GM12801 (cell line): ENCODE measurements around the gene DNM2.

Experiments used
- CTCF ChIP-seq: IDR thresholded peaks from one replicate; pipeline ENCODE4 v1.5.1; 2011; ENCODE audit warnings: control low read depth; ENCODE audit not compliant: insufficient read length; ENCODE audit errors: extremely low read depth

Gene DNM2

GRCh38 chr19:10855879-10856522 is 138.1 kb downstream of the DNM2 start:
- no peak for TF ChIP-seq CTCF

DNA sequence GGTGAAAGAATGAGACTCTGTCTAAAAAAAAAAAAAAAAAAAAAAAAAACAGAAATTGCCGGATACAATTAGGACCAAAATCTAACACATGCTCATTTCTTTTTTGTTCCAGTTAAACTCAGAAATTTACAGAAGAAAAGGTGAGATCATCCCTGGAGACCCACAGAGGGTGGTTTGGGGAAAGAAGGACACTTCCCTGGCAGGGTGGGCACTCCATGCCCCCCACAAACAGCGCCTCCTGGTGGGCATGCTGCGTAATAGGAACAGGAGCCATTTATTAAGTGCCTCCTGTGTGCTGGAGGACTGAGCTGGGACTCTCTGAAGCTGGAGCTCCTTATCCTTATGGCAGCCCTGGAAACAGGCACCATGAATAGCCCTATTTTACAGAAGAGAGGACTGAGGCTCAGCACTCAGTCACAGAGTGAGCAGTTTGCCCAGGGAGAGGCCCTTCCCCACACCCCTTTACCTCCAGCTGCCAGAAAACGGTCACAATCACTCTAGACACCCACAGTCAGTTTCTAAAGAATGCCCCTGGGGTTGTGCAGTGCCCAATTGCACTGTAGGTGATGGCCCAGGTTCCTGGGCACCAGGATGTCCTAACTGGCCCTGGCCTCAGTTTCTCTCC is 140.4 kb downstream of the DNM2 start:
- TF ChIP-seq CTCF = no peak

- no peak for TF ChIP-seq CTCF
These were observed 143.3 kb downstream of the DNM2 start for GRCh38 chr19:10861103-10861651.

- TF ChIP-seq CTCF = no peak
These were observed 144.8 kb downstream of the DNM2 start for GRCh38 chr19:10862561-10863106.

DNA sequence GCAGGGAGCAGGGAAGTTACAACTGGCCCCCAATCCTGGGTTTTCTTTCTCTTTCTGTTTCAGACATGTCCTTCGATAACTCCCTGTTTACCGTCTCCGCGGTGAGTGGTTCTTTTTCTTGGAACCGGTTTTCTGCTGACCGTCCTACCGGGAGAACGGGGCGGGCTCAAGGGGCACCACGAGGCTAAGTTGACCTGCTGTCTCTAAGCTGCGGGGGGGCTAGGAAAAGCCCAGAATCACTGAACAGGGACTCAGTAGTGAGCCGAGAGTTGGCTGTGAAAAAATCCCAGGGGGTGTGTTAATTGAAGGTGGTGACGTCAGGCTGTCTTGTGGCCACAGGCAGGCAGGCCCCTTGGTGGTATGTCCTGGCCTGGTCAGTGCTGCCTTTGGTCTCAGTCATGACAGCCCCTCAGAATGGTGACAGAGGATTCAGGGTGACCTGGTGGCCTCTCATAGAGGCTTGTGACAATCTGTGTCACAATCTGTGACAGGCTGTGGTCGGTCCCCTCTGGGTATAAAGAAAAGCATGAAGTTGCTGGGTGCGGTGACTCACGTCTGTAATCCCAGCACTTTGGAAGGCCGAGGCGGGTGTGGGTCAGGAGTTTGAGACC is 145.3 kb downstream of the DNM2 start:
- TF ChIP-seq CTCF = no peak

DNA sequence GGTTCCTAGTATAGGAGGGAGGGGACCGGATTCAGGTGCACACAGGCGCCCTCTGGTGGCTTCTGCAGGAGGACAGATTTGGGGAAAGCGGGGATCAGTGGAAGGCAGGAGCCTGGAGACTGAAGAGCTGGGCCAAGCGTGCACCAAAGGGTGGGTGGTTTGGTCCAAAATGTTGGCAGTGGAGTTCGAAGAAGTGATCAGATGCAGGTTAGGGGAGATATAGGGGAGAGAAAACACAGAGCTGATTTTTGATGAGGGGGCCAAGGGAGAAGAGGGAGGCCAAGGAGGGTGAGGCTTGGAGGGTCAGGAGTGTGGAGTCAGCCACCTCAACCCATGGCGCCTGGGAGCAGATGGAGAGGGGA is 146.6 kb downstream of the DNM2 start:
- no peak for TF ChIP-seq CTCF

DNA sequence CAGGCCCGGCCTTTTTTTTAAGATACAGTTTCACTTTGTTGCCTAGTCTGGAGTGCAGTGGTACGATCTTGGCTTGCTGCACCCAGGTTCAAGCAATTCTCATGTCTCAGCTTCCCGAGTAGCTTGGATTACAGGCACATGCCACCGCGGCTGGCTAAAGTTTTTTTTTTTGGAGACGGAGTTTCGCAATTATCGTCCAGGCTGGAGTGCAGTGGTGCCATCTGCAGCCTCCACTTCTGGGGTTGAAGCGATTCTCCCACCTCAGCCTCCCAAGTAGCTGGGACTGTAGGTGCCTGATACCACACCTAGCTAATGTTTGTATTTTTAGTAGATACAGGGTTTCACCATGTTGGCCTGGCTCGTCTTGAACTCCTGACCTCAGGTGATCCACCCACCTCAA is 148.6 kb downstream of the DNM2 start:
- TF ChIP-seq CTCF = no peak
